SK-N-SH treated with all-trans-retinoic acid at 6 μM for 48 hours (cell line): Measurements from ENCODE around the gene UBE4A.
A peak's percentile ranks its signal among the peaks of the same experiment; 100 is the strongest.

Experiments
- ATAC-seq: fragments of 200-7000 bp; cut with Tn5 transposase; 3 replicates; pipeline ENCODE4 v1.9.1; 2020; ENCODE audit warnings: mild to moderate bottlenecking, moderate library complexity
- BACH2 ChIP-seq: fragments of 250-450 bp; sonication (Bioruptor Pico); IDR thresholded peaks from 2 replicates; pipeline ENCODE4 v1.9.0; 2021; ENCODE audit warnings: mild to moderate bottlenecking, borderline replicate concordance
- CSDC2 ChIP-seq: fragments of 250-450 bp; sonication (Bioruptor Pico); IDR thresholded peaks from 2 replicates; pipeline ENCODE4 v1.5.0; 2020; ENCODE audit warnings: mild to moderate bottlenecking, moderate library complexity
- ESRRG ChIP-seq: fragments of 250-450 bp; sonication (Bioruptor Pico); IDR thresholded peaks from 2 replicates; pipeline ENCODE4 v1.6.1; 2021; ENCODE audit warnings: mild to moderate bottlenecking
- GLIS3 ChIP-seq: fragments of 250-450 bp; sonication (Bioruptor Pico); IDR thresholded peaks from 2 replicates; pipeline ENCODE4 v1.5.0; 2020; ENCODE audit warnings: mild to moderate bottlenecking, moderate library complexity
- ISL1 ChIP-seq: fragments of 250-450 bp; sonication (Bioruptor Pico); IDR thresholded peaks from 2 replicates; pipeline ENCODE4 v2.1.2; 2022; ENCODE audit warnings: mild to moderate bottlenecking, moderate library complexity
- OSR1 ChIP-seq: fragments of 250-450 bp; sonication (Bioruptor Pico); IDR thresholded peaks from 2 replicates; pipeline ENCODE4 v1.8.0; 2022; ENCODE audit warnings: moderate library complexity, mild to moderate bottlenecking, inconsistent platforms
- RARB ChIP-seq: fragments of 250-450 bp; sonication (Bioruptor Pico); IDR thresholded peaks from 2 replicates; pipeline ENCODE4 v1.8.0; 2021; ENCODE audit warnings: mild to moderate bottlenecking, moderate library complexity
- SNAI2 ChIP-seq: fragments of 250-450 bp; sonication (Bioruptor Pico); IDR thresholded peaks from 2 replicates; pipeline ENCODE4 v1.5.0; 2020; ENCODE audit warnings: mild to moderate bottlenecking, moderate library complexity
- TCF4 ChIP-seq: fragments of 250-450 bp; sonication (Bioruptor Pico); IDR thresholded peaks from 2 replicates; pipeline ENCODE4 v1.8.0; 2021; ENCODE audit warnings: mild to moderate bottlenecking, moderate library complexity, borderline replicate concordance
- TOX ChIP-seq: fragments of 250-450 bp; sonication (Bioruptor Pico); IDR thresholded peaks from 2 replicates; pipeline ENCODE4 v1.8.0; 2021; ENCODE audit warnings: mild to moderate bottlenecking, moderate library complexity, borderline replicate concordance
- ZC3H10 ChIP-seq: fragments of 250-450 bp; sonication (Bioruptor Pico); IDR thresholded peaks from 2 replicates; pipeline ENCODE4 v1.5.1; 2021; ENCODE audit warnings: mild to moderate bottlenecking, moderate library complexity
- ZFP3 ChIP-seq: fragments of 250-450 bp; sonication (Bioruptor Pico); IDR thresholded peaks from 2 replicates; pipeline ENCODE4 v1.5.0; 2020; ENCODE audit warnings: mild to moderate bottlenecking, moderate library complexity
- ZFP30 ChIP-seq: fragments of 450-650 bp; formaldehyde crosslinking; IDR thresholded peaks from 2 replicates; pipeline ENCODE4 v1.5.0; 2022; ENCODE audit warnings: mild to moderate bottlenecking, moderate library complexity
- ZNF565 ChIP-seq: fragments of 450-650 bp; formaldehyde crosslinking; conservative IDR thresholded peaks from 2 replicates; pipeline ENCODE4 v1.5.0; 2020; ENCODE audit warnings: low read depth, mild to moderate bottlenecking, moderate library complexity
- ZNF70 ChIP-seq: fragments of 450-650 bp; formaldehyde crosslinking; IDR thresholded peaks from 2 replicates; pipeline ENCODE4 v1.5.0; 2020; ENCODE audit warnings: mild to moderate bottlenecking, moderate library complexity
- ZNF8 ChIP-seq: fragments of 450-650 bp; formaldehyde crosslinking; IDR thresholded peaks from 2 replicates; pipeline ENCODE4 v1.5.0; 2020; ENCODE audit warnings: mild to moderate bottlenecking, moderate library complexity
- TF ChIP-seq, protein P1 (sequence below): fragments of 250-450 bp; sonication (Bioruptor Pico); IDR thresholded peaks from 2 replicates; pipeline ENCODE4 v1.8.0; 2020; ENCODE audit warnings: mild to moderate bottlenecking, moderate library complexity, borderline replicate concordance
- TF ChIP-seq, protein P2 (sequence below): fragments of 250-450 bp; sonication (Bioruptor Pico); IDR thresholded peaks from 2 replicates; pipeline ENCODE4 v1.5.0; 2020; ENCODE audit warnings: mild to moderate bottlenecking, moderate library complexity
- TF ChIP-seq, protein P3 (sequence below): fragments of 250-450 bp; sonication (Bioruptor Pico); IDR thresholded peaks from 2 replicates; pipeline ENCODE4 v1.8.0; 2021; ENCODE audit warnings: low read depth, mild to moderate bottlenecking, moderate library complexity, borderline replicate concordance

Gene UBE4A

DNA sequence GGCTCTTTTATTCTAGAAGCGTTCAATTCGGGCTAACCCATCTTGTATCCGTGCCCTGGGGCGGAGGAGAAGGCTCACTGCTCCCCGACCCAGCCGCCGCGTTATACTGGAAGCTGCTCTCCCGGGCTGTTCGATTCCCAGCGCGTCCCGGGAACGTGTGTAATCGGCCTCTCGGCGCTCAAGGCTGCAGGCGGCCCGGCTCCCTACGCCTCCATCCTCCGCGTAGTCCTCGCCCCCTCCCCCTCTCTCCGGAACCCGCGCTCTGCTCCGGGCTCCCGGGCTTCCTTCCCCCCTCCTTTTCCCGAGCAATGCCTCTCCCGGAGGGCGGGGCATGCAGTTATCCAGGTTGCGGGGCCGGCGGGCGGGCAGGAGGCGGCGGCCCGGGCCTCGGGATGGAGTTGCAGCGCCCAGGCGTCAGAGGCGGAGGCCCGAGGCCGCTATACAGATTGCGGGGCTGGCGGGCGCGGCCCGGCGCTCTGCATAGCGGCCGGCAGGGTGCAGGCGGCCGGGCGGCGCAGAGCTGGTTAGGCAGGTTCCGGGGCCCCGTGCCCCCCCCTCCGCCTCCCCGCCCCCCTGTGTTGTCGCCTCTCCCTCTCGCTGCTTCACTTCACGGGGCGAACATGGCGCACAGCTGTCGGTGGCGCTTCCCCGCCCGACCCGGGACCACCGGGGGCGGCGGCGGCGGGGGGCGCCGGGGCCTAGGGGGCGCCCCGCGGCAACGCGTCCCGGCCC lies 76.7 kb downstream of the UBE4A start, which contains the start of gene KMT2A:
KMT2A (plus strand) TSS at position 600 of the 732 bp plus-strand sequence; CDS start at position 621, 21 bp downstream.
- ATAC-seq = peak; percentile 66
- TF ChIP-seq, protein P1, sequence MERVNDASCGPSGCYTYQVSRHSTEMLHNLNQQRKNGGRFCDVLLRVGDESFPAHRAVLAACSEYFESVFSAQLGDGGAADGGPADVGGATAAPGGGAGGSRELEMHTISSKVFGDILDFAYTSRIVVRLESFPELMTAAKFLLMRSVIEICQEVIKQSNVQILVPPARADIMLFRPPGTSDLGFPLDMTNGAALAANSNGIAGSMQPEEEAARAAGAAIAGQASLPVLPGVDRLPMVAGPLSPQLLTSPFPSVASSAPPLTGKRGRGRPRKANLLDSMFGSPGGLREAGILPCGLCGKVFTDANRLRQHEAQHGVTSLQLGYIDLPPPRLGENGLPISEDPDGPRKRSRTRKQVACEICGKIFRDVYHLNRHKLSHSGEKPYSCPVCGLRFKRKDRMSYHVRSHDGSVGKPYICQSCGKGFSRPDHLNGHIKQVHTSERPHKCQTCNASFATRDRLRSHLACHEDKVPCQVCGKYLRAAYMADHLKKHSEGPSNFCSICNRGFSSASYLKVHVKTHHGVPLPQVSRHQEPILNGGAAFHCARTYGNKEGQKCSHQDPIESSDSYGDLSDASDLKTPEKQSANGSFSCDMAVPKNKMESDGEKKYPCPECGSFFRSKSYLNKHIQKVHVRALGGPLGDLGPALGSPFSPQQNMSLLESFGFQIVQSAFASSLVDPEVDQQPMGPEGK (CRISPR knock-in tag) = no peak; the same call in 1 of the 2 replicates
- TF ChIP-seq ZNF8 (CRISPR knock-in tag) (peak; percentile 37; the same call in 1 of the 2 replicates), TOX (no peak), SNAI2 (CRISPR knock-in tag) (peak; percentile 33; the same call in 1 of the 2 replicates)

DNA sequence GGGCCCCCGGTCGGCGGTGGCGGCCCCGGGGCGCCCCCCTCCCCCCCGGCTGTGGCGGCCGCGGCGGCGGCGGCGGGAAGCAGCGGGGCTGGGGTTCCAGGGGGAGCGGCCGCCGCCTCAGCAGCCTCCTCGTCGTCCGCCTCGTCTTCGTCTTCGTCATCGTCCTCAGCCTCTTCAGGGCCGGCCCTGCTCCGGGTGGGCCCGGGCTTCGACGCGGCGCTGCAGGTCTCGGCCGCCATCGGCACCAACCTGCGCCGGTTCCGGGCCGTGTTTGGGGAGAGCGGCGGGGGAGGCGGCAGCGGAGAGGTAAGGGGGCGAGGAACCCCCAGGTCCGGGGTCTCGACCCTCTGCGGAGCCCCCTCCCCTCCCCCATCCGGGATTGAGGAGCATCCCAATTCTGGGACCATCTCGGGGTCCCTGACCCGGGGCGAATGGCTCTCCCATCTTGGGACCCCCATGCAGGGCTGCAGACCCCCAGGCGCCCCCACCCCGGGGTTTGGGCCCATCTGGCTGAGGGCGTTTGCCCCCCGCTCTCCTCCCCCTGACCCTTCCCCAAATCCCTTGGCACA lies 77.3 kb downstream of the UBE4A start:
- no peak for ATAC-seq
- TF ChIP-seq, protein P2, sequence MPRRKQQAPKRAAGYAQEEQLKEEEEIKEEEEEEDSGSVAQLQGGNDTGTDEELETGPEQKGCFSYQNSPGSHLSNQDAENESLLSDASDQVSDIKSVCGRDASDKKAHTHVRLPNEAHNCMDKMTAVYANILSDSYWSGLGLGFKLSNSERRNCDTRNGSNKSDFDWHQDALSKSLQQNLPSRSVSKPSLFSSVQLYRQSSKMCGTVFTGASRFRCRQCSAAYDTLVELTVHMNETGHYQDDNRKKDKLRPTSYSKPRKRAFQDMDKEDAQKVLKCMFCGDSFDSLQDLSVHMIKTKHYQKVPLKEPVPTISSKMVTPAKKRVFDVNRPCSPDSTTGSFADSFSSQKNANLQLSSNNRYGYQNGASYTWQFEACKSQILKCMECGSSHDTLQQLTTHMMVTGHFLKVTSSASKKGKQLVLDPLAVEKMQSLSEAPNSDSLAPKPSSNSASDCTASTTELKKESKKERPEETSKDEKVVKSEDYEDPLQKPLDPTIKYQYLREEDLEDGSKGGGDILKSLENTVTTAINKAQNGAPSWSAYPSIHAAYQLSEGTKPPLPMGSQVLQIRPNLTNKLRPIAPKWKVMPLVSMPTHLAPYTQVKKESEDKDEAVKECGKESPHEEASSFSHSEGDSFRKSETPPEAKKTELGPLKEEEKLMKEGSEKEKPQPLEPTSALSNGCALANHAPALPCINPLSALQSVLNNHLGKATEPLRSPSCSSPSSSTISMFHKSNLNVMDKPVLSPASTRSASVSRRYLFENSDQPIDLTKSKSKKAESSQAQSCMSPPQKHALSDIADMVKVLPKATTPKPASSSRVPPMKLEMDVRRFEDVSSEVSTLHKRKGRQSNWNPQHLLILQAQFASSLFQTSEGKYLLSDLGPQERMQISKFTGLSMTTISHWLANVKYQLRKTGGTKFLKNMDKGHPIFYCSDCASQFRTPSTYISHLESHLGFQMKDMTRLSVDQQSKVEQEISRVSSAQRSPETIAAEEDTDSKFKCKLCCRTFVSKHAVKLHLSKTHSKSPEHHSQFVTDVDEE (CRISPR knock-in tag) = no peak
- TF ChIP-seq ISL1 (CRISPR knock-in tag) = no peak
- no peak for TF ChIP-seq GLIS3
- TF ChIP-seq, protein P1 (CRISPR knock-in tag) = no peak
- TF ChIP-seq CSDC2 (CRISPR knock-in tag) = no peak
- TF ChIP-seq SNAI2 (CRISPR knock-in tag) = no peak
- no peak for TF ChIP-seq TCF4 (CRISPR knock-in tag)
- no peak for TF ChIP-seq OSR1 (CRISPR knock-in tag)
- TF ChIP-seq ZNF70 = no peak
- TF ChIP-seq BACH2 = no peak
- no peak for TF ChIP-seq ZFP3 (CRISPR knock-in tag)
- TF ChIP-seq RARB (CRISPR knock-in tag) = no peak
- TF ChIP-seq, all 23 proteins: peak for 0

DNA sequence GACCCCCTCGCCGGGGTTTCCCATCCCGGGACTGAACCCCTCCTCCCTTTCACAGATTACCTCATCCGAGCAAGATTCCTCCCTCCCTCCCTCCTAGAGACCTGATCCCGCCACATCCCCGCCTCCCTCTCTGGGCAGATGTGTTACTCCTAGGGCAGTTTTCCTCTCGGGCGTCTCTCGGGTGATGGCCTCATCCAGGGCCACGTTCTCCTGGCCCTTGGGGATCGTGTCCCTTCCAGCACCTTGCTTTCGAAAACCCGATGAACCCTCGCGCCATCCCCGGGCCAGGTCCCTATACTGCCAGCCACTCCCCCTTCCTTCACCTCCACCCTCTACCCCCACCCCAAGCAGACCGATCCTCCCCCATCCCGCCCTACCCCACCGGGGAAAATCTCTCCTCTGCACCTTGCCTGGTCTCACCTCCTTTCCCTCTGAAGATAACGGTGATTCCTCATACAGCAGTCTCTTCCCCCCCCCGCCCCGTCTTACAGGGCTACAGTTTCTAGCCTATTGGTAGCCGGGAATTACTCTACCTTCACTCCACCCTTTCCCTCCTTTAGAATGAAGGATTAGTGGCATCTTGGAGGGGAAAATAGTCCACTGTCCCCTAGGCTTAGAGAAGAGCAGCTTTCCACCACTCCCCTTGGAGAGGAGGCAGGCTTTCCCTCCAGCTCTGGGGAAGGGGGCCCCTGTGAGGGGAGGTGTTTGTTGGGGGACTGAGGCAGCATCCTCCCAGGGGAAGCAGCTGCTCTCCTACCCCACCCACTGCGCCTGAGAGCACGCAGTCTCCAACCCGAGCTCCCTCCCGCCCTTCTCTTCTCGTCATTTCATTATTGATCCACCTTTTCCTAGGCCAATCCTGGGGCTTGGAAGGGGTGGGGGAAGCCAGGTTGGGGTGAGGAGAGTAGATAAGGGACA lies 78.1 kb downstream of the UBE4A start:
- ATAC-seq = peak; percentile 15
- TF ChIP-seq ZFP30 (no peak), ZFP3 (CRISPR knock-in tag) (peak; percentile 60; the same call in 1 of the 2 replicates)

DNA sequence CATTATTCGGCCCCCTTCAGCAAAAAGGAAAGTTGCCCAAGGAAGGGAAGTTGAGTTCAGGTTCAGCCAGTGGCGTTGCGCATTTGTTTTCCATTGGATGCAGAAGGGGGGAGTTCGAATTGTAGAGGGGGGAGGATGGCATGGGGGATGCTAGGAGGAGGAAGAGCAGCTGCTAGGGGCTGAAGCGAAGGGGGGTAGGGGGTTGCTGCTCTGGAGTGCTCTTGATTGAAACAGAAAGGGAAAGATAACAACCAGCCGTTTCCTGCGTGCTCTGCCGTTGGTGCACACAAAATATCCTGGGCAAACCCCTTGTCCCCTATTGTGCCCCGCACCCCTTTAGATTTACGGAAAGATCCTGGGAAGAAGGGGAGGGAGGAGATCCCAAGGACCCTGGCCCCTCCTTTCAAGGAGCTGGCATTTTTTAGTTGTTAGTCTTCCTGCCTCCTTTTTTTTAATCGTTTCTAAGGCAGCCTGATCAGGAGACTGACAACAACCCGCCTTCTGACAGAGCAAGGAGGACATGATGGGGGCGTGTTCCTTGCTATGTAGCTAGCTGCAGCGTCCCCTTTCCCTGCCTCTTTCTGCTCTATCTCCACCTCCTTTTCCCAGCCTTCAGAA lies 79.0 kb downstream of the UBE4A start:
- ATAC-seq = peak; percentile 74
- TF ChIP-seq, protein P3, sequence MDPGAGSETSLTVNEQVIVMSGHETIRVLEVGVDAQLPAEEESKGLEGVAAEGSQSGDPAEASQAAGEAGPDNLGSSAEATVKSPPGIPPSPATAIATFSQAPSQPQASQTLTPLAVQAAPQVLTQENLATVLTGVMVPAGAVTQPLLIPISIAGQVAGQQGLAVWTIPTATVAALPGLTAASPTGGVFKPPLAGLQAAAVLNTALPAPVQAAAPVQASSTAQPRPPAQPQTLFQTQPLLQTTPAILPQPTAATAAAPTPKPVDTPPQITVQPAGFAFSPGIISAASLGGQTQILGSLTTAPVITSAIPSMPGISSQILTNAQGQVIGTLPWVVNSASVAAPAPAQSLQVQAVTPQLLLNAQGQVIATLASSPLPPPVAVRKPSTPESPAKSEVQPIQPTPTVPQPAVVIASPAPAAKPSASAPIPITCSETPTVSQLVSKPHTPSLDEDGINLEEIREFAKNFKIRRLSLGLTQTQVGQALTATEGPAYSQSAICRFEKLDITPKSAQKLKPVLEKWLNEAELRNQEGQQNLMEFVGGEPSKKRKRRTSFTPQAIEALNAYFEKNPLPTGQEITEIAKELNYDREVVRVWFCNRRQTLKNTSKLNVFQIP (CRISPR knock-in tag) = no peak
- TF ChIP-seq TOX = no peak
- TF ChIP-seq RARB (CRISPR knock-in tag) = no peak
- TF ChIP-seq, protein P1 (CRISPR knock-in tag) = no peak
- TF ChIP-seq ZNF565 (CRISPR knock-in tag) = no peak
- TF ChIP-seq, protein P2 (CRISPR knock-in tag) = no peak
- TF ChIP-seq ESRRG (CRISPR knock-in tag) = no peak
- TF ChIP-seq SNAI2 (CRISPR knock-in tag) = no peak
- TF ChIP-seq CSDC2 (CRISPR knock-in tag) = no peak
- TF ChIP-seq ZC3H10 (CRISPR knock-in tag) = no peak
